NB4 (cell line): ENCODE results near the gene TSKU.
A peak's percentile ranks its signal among the peaks of the same experiment; 100 is the strongest.

ENCODE experiments used
- CTCF ChIP-seq: IDR thresholded peaks from one replicate; pipeline ENCODE4 v1.5.1; 2012; ENCODE audit warnings: low read depth, low read length
- MAX ChIP-seq: IDR thresholded peaks from 2 replicates; pipeline ENCODE4 v1.6.1; 2011; ENCODE audit warnings: low read depth, low read length
- POLR2A ChIP-seq: IDR thresholded peaks from 2 replicates; pipeline ENCODE4 v1.6.1; 2011; ENCODE audit warnings: mild to moderate bottlenecking; ENCODE audit not compliant: insufficient read length; ENCODE audit errors: extremely low read depth

- TF ChIP-seq POLR2A (no peak), CTCF (peak; percentile 55), MAX (no peak)
These were observed 27.1 kb downstream of the TSKU start for GRCh38 chr11:76810151-76810853.
